HG02763 (cell line): ENCODE data around the gene CCDC88A.
"Not testable (repeated sequence)": the region's sequence is repeated elsewhere in the genome, so short reads cannot be mapped to it uniquely, and the experiment has no call there.

Experiments
- ATAC-seq: cut with Tn5 transposase; IDR thresholded peaks from one replicate; pipeline ENCODE4 v1.9.1; 2021; ENCODE audit warnings: mild to moderate bottlenecking, moderate library complexity; ENCODE audit not compliant: unreplicated experiment

The CCDC88A gene

GRCh38 chr2:55241582-55241981 lies 178.1 kb downstream of the CCDC88A start:
- ATAC-seq: not testable (repeated sequence)

- no peak for ATAC-seq
Observed at GRCh38 chr2:55239656-55240222, 179.9 kb downstream of the CCDC88A start.
